Naive B cell (primary cell): Measurements from ENCODE around the gene TNS4. TPM values are rescaled to one million over a fixed set of nuclear protein-coding genes. Genes with fewer than 3 reads are reported as not detected.

Source experiments
- ATAC-seq, 2 donors: fragments of 150-1000 bp; cut with Tn5 transposase; 2 replicates each; pipeline ENCODE4 v1.10.0; 2021; ENCODE audit warnings: low read depth in 2 of 2, mild to moderate bottlenecking in 2 of 2, moderate library complexity in 2 of 2
- DNase-seq: peaks from one replicate; pipeline ENCODE4 v3.0.0; 2022
- H3K27ac Mint-ChIP-seq, 6 donors: one replicate each; pipeline ENCODE4 v1.8.0; 2020 to 2022; ENCODE audit warnings: mild to moderate bottlenecking in 6 of 6, mixed read lengths in 6 of 6, moderate library complexity in 5 of 6, inconsistent platforms in 2 of 6
- H3K27me3 Mint-ChIP-seq, 3 donors: one replicate each; pipeline ENCODE4 v1.8.0; 2021 to 2022; ENCODE audit warnings: mixed read lengths in 3 of 3, mild to moderate bottlenecking in 1 of 3
- H3K36me3 Mint-ChIP-seq, 2 donors: one replicate each; pipeline ENCODE4 v1.8.0; 2020 to 2022; ENCODE audit warnings: mixed read lengths in 2 of 2, inconsistent platforms in 1 of 2, mild to moderate bottlenecking in 1 of 2
- H3K4me1 Mint-ChIP-seq, 3 donors: one replicate each; pipeline ENCODE4 v1.8.0; 2020 to 2022; ENCODE audit warnings: mixed read lengths in 3 of 3, inconsistent platforms in 1 of 3, mild to moderate bottlenecking in 1 of 3, moderate library complexity in 1 of 3
- H3K4me3 Mint-ChIP-seq, 8 donors: one replicate each; pipeline ENCODE4 v1.8.0; 2020 to 2022; ENCODE audit warnings: mild to moderate bottlenecking in 8 of 8, mixed read lengths in 8 of 8, moderate library complexity in 8 of 8, inconsistent platforms in 2 of 8
- H3K9me3 Mint-ChIP-seq, 7 donors: one replicate each; pipeline ENCODE4 v1.8.0; 2020 to 2022; ENCODE audit warnings: mixed read lengths in 7 of 7, mild to moderate bottlenecking in 5 of 7, inconsistent platforms in 2 of 7, moderate library complexity in 1 of 7
- polyA plus RNA-seq, 6 donors: library from polyadenylated mRNA; unstranded; fragments of 300-500 nt; fragmentation: Illumina TruSeq; gene quantifications; one replicate each; pipeline ENCODE4 v1.2.3, GENCODE V29; 2021; ENCODE audit warnings: low read depth in 6 of 6

TNS4 gene
- polyA plus RNA-seq, 6 donors from 2014 or later, result not detected

- Mint-ChIP-seq H3K27me3 (no peaks in the 10 kb centered on the region), H3K27ac (no peak overlapping the region), H3K4me1 (no peaks in the 10 kb centered on the region), H3K9me3 (no peaks in the 10 kb centered on the region), H3K4me3 (no peak overlapping the region), H3K36me3 (peaks cover 0 to 8% of the 10 kb centered on the region in 2 donors)
- DNase-seq (no peak), ATAC-seq (no peak)
Measured at GRCh38 chr17:40457964-40458791, 43.2 kb downstream of the TNS4 start.

- Mint-ChIP-seq H3K27ac (peak overlapping the region in 2 of 6 donors; percentile 81 to 91), H3K4me1 (no peaks in the 10 kb centered on the region), H3K27me3 (no peaks in the 10 kb centered on the region), H3K4me3 (no peak overlapping the region), H3K9me3 (peaks cover 0 to under 1% (median 0%) of the 10 kb centered on the region in 7 donors), H3K36me3 (peaks cover 0 to 8% of the 10 kb centered on the region in 2 donors)
- ATAC-seq, result no peak
- DNase-seq, result no peak
Measured at GRCh38 chr17:40457369-40457768, 44.1 kb downstream of the TNS4 start.

GRCh38 chr17:40456396-40456951 lies 44.9 kb downstream of the TNS4 start:
- H3K4me3 Mint-ChIP-seq, result no peak overlapping the region
- no peaks in the 10 kb centered on the region for H3K4me1 Mint-ChIP-seq
- peaks cover 0 to 8% of the 10 kb centered on the region in 2 donors for H3K36me3 Mint-ChIP-seq
- no peaks in the 10 kb centered on the region for H3K27me3 Mint-ChIP-seq
- ATAC-seq (no peak), DNase-seq (no peak)
- peaks cover 0 to 1% (median 0%) of the 10 kb centered on the region in 7 donors for H3K9me3 Mint-ChIP-seq
- no peak overlapping the region for H3K27ac Mint-ChIP-seq

GRCh38 chr17:40454613-40454995 lies 46.8 kb downstream of the TNS4 start:
- peak overlapping the region in 1 of 6 donors; percentile 59 for H3K27ac Mint-ChIP-seq
- peaks cover 0 to 5% (median 2%) of the 10 kb centered on the region in 3 donors for H3K4me1 Mint-ChIP-seq
- H3K9me3 Mint-ChIP-seq, result peaks cover 0 to 1% (median 0%) of the 10 kb centered on the region in 7 donors
- peaks cover 0 to 8% of the 10 kb centered on the region in 2 donors for H3K36me3 Mint-ChIP-seq
- ATAC-seq, result no peak
- H3K27me3 Mint-ChIP-seq, result no peaks in the 10 kb centered on the region
- no peak for DNase-seq
- no peak overlapping the region for H3K4me3 Mint-ChIP-seq

GRCh38 chr17:40453881-40454612 lies 47.4 kb downstream of the TNS4 start:
- peak overlapping the region in 2 of 6 donors; percentile 38 to 59 for H3K27ac Mint-ChIP-seq
- no peak for DNase-seq

GRCh38 chr17:40452921-40453378 lies 48.5 kb downstream of the TNS4 start:
- Mint-ChIP-seq H3K9me3 (peaks cover 0 to 1% (median 0%) of the 10 kb centered on the region in 7 donors), H3K4me1 (peaks cover 6 to 14% (median 11%) of the 10 kb centered on the region in 3 donors), H3K36me3 (peaks cover 0 to 8% of the 10 kb centered on the region in 2 donors), H3K27ac (no peak overlapping the region), H3K4me3 (no peak overlapping the region), H3K27me3 (no peaks in the 10 kb centered on the region)
- no peak for DNase-seq
- ATAC-seq, result no peak

More at GRCh38 chr17:40453881-40454612, 47.4 kb downstream of the TNS4 start:
- Mint-ChIP-seq H3K9me3 (peaks cover 0 to 1% (median 0%) of the 10 kb centered on the region in 7 donors), H3K4me1 (peaks cover 0 to 5% (median 2%) of the 10 kb centered on the region in 3 donors), H3K4me3 (no peak overlapping the region), H3K36me3 (peaks cover 0 to 8% of the 10 kb centered on the region in 2 donors), H3K27me3 (no peaks in the 10 kb centered on the region)
- ATAC-seq, result no peak

- Mint-ChIP-seq H3K27me3 (no peaks in the 10 kb centered on the region), H3K4me3 (no peak overlapping the region), H3K36me3 (peaks cover 0 to 8% of the 10 kb centered on the region in 2 donors), H3K4me1 (peaks cover 10 to 20% (median 18%) of the 10 kb centered on the region in 3 donors), H3K9me3 (peaks cover 0 to 1% (median 0%) of the 10 kb centered on the region in 7 donors), H3K27ac (peak overlapping the region in 2 of 6 donors; percentile 39 to 96)
- DNase-seq (no peak), ATAC-seq (no peak)
Measured at GRCh38 chr17:40452216-40452787, 49.1 kb downstream of the TNS4 start.

- peaks cover 0 to 1% (median 0%) of the 10 kb centered on the region in 7 donors for H3K9me3 Mint-ChIP-seq
- no peaks in the 10 kb centered on the region for H3K27me3 Mint-ChIP-seq
- ATAC-seq, result no peak
- H3K36me3 Mint-ChIP-seq, result peaks cover 0 to 8% of the 10 kb centered on the region in 2 donors
- no peak overlapping the region for H3K4me3 Mint-ChIP-seq
- no peak for DNase-seq
- H3K4me1 Mint-ChIP-seq, result peaks cover 10 to 27% (median 21%) of the 10 kb centered on the region in 3 donors
- H3K27ac Mint-ChIP-seq, result no peak overlapping the region
Measured at GRCh38 chr17:40451420-40451819, 50.0 kb downstream of the TNS4 start.

- Mint-ChIP-seq H3K36me3 (peaks cover 0 to 8% of the 10 kb centered on the region in 2 donors), H3K4me3 (no peak overlapping the region), H3K27ac (no peak overlapping the region), H3K4me1 (peaks cover 13 to 31% (median 30%) of the 10 kb centered on the region in 3 donors), H3K9me3 (peaks cover 0 to 1% (median 0%) of the 10 kb centered on the region in 7 donors), H3K27me3 (no peaks in the 10 kb centered on the region)
- DNase-seq (no peak), ATAC-seq (peak; percentile 41 to 44)
Measured at GRCh38 chr17:40450175-40450574, 51.2 kb downstream of the TNS4 start.

GRCh38 chr17:40448639-40449261 lies 52.7 kb downstream of the TNS4 start:
- Mint-ChIP-seq H3K27ac (no peak overlapping the region), H3K27me3 (peaks cover 0 to 5% (median 0%) of the 10 kb centered on the region in 3 donors), H3K36me3 (peaks cover 0 to 1% of the 10 kb centered on the region in 2 donors), H3K4me3 (no peak overlapping the region), H3K4me1 (peaks cover 27 to 45% (median 45%) of the 10 kb centered on the region in 3 donors), H3K9me3 (peaks cover 0 to 1% (median 0%) of the 10 kb centered on the region in 7 donors)
- no peak for DNase-seq
- no peak for ATAC-seq

GRCh38 chr17:40448213-40448638 lies 53.2 kb downstream of the TNS4 start:
- Mint-ChIP-seq H3K36me3 (no peaks in the 10 kb centered on the region), H3K9me3 (peaks cover 0 to 1% (median 0%) of the 10 kb centered on the region in 7 donors), H3K4me3 (peak overlapping the region in 1 of 8 donors; percentile 24), H3K27ac (no peak overlapping the region), H3K27me3 (peaks cover 0 to 5% (median 0%) of the 10 kb centered on the region in 3 donors), H3K4me1 (peaks cover 27 to 46% (median 45%) of the 10 kb centered on the region in 3 donors)
- DNase-seq (no peak), ATAC-seq (no peak)

- ATAC-seq (no peak), DNase-seq (no peak)
- H3K4me3 Mint-ChIP-seq, result peak overlapping the region in 2 of 8 donors; percentile 6 to 24
- H3K9me3 Mint-ChIP-seq, result peaks cover 0 to 1% (median 0%) of the 10 kb centered on the region in 7 donors
- peaks cover 0 to 5% (median 0%) of the 10 kb centered on the region in 3 donors for H3K27me3 Mint-ChIP-seq
- H3K4me1 Mint-ChIP-seq, result peaks cover 27 to 46% (median 45%) of the 10 kb centered on the region in 3 donors
- H3K36me3 Mint-ChIP-seq, result no peaks in the 10 kb centered on the region
- peak overlapping the region in 4 of 6 donors; percentile 60 to 96 (median 89) for H3K27ac Mint-ChIP-seq
Measured at GRCh38 chr17:40447806-40448205, 53.6 kb downstream of the TNS4 start.
